COLO668 (cell line): ENCODE data around the gene PAWR.
"Not testable (repeated sequence)": the region's sequence is repeated elsewhere in the genome, so short reads cannot be mapped to it uniquely, and the experiment has no call there.

ENCODE experiments used
- DNase-seq: peaks from one replicate; lab custom pipeline; 2025; ENCODE audit not compliant: unreplicated experiment; lab: John Stamatoyannopoulos, UW

The PAWR gene

DNA sequence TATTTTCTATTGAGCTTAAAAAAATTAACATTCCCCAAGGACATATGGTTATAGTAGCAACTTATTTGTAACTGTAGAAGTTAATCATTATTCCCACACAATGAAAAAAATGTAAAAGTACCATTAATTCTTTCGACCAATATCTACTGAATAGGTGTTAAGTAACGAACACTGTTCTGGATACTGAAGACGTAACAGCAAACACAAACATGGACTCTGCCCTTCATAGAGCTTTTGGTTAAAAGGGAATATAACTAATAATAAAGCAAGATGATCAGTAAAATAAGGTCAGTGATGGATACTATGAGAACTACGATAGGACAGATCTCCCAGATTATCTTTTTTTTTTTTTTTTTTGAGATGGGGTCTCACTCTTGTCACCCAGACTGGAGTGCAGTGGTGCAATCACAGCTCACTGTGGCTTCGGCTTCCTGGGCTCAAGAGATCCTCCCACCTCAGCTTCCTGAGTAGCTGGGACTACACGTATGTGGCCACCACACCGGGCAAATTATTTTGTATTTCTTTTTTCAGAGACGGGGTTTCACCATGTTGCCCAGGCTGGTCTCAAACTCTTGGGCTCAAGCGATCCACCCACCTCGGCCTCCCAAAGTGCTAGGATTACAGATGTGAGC lies 93.9 kb downstream of the PAWR start:
- DNase-seq = no peak

DNA sequence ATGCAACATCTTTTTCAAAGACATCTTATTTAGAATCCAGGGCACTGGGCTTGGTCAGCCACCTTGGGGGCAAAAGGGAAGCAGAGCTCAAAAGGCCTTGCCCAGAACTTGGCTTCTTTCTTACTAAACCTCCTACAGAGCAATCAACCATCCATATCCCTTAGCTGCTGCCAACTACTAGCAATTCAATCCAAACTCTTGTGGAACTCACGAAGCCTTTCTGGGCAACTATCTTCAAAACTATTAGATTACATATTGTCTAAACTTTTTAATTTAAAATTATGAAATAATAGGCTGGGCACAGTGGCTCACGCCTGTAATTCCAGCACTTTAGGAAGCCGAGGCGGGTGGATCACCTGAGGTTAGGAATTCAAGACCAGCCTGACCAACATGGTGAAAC lies 95.5 kb downstream of the PAWR start:
- no peak for DNase-seq

DNA sequence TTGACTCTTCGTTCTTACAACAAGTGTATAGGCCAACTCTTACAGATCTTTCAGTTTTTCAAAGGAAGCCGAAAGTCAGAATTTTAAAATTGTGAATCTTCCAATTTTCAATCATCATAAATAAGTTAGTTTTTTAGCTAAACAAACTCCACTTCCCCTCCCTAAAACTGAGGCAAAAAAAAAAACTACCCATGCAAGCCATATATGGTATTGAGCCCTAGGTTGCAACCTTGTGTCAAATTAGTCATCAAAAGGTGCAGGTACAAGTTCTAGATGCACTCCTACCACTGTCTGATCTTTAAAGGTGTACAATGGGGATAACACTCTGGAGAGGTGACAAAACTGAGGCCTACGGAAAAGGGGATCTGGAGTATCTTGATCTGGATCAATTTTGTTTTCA lies 97.9 kb downstream of the PAWR start:
- DNase-seq = no peak

DNA sequence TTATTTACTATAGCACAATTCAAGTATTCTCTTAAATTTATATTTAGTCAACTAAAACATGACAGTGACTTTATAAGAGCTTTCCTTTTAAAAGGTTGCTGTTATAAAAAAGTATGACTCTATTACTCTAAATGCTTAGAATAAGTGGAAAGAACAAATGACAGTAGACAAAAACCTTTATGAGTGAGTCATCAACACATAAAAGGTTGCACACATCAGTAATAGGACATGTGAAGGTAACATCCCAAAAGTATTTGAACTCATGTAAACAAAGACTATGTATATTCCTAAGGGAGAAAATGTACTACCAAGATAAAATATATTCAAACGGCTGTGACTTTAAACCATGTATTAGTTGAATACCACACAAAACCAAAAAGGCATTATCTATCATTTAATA lies 98.8 kb downstream of the PAWR start:
- no peak for DNase-seq

DNA sequence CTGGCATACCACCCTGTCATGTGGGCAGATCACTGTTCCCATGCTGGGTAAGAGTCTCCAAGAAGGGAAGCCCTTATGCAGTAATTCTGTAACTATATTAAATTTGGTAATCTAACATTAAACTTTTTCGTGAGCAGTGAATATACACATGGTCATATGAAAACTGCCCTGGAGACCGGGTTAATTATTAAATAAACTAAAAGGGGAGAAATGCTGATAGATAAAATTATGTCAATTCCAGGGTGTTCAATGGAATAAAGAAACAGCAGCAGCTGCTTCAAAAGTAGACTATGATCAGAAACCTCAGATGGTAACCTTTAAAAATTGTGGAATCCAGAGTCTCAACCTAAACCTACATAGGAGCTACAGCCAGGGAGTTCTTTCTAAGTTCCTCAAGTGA lies 100.0 kb downstream of the PAWR start:
- no peak for DNase-seq

DNA sequence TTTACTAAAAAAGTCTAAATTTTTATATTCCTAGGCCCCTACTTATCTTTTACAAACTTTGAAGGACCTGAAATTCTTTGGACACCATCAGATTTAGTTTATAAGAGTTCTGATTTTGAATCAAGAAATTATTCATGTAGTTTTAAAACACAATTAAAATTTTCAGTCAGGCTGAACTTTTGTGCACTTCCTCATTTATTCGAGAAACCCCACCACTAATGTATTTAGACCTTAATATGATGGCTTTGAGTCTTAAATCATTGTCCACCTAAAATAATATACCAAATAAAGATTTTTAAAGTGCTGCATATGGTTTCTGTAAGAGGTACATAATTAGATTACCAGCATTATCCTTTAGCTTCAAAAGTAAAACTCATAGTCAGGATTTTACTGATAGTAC lies 103.4 kb downstream of the PAWR start:
- DNase-seq = no peak

DNA sequence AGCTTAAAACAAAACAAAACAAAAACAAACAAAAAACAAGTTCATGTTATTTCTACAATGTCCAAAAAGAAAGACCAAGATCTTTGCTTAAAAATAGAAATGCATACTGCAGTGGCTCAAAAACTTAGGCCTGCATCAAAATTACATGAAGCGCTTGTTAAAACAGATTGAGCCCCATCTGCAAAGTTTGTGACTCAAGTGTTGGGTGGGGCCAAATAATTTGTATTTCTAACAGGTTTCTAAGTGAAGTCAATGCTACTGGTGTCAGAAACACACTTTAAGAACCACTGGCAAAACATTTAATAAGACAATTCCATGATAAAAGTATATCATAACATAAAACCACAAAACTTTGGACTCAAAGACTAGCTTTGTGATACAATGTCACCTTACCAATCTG lies 105.6 kb downstream of the PAWR start:
- no peak for DNase-seq

DNA sequence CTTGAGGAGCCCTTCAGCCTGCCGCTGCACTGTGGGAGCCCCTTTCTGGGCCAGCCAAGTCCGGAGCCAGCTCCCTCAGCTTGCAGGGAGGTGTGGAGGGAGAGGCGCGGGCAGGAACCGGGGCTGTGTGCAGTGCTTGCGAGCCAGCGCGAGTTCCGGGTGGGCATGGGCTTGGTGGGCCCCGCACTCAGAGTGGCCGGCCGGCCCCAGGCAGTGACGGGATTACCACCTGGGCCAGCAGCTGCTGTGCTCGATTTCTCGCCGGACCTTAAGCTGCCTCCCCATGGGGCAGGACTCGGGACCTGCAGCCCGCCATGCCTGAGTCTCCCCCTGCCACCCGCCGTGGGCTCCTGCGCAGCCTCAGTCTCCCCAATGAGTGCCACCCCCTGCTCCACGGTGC lies 116.9 kb downstream of the PAWR start:
- DNase-seq = no peak

DNA sequence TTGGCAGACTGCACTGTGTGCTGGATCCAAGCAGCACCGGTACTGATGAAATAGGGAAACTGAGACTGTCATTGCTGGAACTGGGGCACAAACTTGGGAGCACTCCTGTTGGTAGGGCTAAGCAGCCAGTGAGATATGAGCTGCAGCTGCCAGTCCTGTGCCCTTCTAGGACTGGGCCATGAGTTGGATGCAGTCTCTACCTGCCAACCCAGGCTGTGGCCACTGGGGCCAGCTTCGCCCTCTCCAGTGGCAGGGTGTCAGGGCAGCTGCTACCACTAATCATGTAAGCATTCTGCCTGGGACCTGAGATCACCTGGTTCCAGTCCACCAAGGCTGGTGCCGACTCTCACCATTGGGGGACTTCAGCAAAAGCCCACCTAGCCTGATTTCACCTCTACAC lies 121.1 kb downstream of the PAWR start:
- DNase-seq = no peak

DNA sequence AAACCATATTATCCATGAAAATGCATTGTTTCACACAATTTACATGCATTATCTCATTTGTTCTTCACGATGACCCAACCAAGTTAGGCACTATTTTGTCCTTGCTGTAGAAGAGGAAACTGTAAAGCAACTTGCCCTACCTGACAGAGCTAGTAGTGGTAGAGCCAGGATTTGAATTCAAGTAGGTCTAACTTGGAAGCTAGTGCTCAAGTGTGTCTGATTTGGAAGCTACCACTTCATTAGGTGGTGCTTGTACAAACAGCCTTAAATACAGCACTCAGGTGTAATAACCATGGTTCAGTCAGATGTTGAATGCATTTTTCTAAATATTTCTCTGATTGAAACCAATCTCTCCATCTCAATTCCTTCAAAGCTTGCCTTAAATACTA lies 123.6 kb downstream of the PAWR start:
- DNase-seq = no peak

DNA sequence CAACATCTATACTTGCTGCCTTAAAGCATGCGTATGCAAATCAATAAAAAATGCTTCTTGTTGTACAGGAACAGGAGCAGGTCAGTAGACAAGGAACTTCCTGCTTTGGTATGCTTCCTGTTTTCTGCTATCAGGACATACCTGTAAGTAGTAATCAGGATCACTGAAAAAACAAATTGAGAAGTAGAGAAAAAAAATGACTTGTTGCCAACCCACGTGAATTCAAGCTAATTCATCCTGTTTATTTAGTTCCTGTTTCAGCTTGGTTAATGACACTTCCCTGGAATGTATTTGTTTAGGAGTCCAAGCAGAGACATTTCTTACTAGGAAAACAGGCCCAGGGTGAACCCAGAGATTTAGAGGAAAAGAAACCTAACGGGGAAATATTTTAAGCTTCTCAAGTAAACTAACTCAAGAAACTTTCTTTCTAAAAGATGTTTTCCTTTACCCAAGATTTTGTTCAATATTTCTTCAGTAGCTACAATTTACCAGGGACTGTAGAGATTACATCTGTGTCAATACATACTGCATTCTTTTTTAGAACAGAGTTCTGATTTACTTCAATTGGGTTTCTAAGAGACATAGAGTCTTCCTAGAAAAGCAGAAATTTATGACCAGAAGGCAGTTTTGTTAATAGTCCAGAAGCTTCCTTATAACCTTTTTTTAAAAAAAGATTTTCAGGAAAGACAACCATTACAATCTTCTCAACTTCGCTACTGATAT lies 124.2 kb downstream of the PAWR start:
- DNase-seq = no peak

DNA sequence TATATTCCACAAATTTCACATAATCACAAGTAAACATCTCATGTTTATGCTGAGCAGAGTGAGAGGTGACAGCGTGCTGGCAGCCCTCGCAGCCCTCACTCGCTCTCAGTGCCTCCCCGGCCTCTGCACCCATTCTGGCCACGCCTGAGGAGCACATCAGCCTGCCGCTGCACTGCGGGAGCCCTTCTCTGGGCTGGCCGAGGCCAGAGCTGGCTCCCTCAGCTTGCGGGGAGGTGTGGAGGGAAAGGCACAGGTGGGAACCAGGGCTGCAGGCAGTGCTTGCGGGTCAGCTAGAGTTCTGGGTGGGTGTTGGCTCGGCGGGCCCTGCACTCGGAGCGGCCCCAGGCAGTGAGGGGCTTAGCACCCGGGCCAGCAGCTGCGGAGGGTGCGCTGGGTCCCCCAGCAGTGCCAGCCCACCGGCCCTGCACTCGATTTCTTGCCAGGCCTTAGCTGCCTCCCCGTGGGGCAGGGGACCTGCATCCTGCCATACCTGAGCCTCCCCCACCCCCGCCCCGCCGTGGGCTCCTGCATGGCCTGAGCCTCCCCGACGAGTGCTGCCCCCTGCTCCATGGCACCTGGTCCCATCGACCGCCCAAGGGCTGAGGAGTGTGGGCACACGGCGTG lies 125.9 kb downstream of the PAWR start:
- DNase-seq = not testable (repeated sequence)

DNA sequence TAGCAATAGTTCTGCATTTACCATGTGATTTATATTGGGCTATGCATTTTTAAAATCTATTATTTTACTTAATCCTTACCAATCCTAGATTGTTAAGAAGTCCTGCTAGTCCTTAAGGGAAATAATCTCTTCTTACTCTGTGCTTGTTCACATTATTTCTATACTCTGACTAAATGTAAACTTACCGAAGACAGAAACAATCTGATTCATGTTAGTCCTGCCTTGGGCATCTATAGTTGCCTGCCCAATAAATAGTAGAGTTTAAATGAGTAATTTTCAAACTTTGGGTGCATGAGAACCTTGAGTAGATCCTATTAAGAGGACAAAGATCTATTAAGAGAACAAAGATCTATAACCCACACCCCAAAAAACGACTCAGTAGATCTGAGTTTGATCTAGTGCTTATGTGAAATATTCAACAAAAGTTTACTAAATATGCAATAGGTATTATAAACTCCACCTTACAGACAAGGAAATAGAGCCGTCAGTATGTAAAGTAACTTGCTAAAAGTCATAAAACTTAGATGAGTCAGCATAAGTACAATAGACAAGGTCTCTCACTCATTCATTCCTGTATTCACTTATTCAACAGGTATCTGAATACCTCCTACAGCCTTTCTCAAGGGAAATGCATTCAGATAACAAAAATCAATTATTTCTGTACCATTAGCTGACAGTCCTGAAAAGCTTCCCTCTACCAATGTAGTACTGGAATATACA lies 127.6 kb downstream of the PAWR start:
- no peak for DNase-seq

DNA sequence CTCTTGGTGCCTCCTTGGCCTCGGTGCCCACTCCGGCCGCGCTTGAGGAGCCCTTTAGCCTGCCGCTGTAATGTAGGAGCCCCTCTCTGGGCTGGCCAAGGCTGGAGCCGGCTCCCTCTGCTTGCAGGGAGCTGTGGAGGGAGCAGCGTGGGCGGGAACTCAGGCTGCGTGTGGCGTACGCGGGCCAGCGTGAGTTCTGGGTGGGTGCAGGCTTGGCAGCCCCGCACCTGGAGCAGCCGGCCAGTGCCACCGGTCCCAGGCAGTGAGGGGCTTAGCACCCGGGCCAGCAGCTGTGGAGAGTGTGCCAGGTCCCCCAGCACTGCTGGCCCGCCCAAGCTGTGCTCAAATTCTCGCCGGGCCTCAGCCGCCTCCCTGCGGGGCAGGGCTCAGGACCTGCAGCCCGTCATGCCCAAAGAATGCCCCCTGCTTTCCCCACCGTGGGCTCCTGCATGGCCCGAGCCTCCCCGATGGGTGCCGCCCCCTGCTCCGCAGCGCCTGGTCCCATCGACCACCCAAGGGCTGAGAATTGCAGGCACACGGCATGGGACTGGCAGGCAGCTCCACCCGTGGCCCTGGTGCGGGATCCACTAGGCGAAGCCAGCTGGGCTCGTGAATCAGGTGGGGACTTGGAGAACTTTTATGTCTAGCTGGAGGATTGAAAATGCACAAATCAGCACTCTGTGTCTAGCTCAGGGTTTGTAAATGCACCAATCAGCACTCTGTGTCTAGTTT lies 129.2 kb downstream of the PAWR start:
- DNase-seq = no peak

DNA sequence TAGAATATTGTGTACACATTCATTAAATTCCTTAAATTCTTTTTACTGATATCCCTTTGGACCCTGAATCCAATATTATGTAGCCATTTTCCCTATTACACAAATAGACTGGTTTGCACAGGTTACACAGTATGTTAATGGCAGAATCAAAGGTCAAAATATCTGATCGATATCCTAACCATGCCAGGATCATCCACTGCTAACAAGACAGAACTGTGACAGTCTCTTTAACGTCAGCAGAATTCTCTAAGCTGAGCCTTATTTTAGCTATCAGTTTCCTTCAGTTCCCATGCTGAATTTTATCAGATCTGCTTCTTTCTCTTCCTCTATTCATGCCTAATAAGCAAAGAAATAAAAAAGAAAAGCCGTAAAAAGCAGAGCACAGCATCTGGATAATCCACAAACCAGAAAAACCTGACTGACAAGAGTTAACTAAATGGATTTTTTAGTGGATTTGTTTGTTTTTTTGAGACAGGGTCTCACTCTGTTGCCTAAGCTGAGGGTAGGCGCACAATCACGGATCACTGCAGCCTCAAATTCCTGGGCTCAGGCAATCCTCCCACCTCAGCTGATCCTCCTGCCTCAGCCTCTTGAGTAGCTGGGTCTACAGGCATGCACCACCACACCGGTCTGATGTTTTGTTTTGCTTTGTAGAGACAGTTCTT lies 130.4 kb downstream of the PAWR start:
- no peak for DNase-seq

DNA sequence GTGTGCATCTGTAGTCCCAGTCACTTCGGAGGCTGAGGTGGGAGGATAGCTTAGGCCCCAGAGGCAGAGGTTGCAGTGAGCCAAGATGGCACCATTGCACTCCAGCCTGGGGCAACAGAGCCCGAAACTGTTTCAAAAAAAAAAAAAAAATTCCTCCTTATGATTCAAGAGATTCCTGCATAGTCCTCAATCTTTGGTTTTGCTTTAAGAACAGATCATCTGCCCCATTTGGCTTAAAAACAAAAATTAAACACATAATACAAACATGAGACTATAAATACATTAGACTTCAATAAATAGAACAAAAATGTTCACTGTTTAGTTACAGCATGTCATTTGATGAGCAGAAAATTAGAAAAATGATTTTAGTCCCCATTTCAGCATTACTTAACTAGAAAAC lies 131.2 kb downstream of the PAWR start:
- no peak for DNase-seq

DNA sequence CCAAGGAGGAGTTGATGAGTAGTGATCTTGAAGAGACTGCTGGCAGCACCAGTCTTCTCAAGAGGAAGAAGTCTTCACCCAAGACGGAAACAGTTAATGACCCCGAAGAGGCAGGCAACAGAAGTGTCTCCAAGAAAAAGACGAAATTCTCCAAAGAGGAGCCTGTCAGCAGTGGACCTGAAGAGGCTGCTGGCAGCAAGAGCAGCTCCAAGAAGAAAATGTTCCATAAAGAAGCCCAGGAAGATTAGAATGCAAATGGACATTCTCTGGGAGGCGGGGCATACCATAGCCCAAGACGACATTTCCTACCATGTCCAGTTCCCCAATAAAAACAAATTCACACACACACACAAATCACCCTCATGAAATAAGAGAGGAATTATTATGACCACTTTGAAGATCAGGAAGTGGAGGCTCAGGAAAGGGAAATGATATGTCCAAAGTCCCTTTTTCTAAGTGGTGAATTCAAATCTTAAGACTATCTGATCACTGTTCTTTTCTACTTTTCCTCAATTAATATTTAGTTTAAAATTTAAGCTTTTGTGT lies 131.8 kb downstream of the PAWR start:
- no peak for DNase-seq

DNA sequence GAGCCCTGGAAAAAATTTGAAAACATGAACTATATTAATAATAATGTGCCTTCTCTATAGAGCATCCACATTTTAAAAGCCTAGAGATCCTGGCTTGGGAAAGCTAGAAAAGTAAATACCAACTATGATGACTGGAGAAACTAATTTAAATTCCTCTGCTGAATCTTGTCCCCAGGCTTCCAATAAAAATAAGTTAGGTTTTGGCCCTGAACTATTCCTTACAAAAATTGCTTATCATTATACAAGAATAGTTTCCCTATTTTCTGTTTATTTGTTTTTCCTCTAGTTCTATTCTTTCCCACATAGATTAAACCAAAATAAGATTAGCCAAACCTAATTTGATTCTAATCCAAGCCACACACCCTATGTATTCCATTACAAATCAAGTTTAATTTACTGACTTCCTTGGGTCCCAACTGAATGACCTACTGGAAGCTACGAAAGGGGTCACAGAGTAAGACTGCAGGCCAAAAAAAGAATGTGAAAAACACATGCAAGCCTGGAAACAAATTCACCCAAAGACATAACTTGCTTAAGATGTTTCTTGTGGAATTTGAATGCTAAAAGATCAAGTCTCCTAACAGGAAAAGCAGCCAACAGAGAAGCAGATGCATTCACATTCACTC lies 133.0 kb downstream of the PAWR start:
- no peak for DNase-seq

DNA sequence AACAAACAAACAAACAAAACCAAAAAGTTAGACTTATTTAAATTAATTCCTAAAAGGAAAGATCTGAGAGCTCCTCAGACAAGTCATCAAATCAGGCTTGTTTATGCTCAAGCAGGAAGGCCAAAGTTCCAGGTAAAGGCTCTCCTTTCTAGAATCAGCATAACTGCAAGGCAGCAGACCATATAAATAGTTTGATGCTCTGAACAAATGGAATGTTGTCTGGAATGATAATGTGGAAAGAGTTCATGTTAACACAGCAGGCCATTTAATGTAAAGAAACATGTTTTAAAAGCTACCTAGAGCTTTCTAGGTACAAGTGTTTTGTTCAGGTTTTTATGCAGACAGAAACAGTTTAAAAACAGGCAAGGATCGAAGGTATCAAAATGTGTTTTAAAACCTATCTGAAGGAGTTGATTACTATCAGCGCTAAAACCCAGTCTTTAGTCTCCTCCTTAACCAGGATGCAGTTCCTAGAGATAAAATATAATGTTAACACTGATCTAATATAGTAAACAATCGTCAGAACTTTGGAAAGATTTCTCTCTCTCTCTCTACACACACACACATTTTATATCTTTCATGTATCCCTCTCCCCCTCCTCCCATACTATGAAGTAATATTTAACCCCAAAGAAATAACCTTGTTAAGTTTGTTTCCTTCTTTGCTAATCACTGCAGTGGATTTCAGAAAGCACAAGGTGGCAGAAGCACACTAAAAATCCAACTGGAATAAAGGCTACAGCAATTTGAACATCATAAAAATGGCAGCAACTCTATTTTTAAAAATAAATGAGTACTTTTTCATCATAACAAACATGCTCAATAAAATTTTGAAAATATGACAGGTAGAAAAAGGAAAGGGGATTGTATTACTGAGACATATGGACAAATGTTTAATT lies 135.5 kb downstream of the PAWR start:
- no peak for DNase-seq
